Activated CD8-positive, alpha-beta memory T cell treated with anti-CD3 and anti-CD28 coated beads for 36 hours (primary cell): ENCODE measurements around the gene NAA10. TPM values are rescaled to one million over a fixed set of nuclear protein-coding genes. Genes with fewer than 3 reads are reported as not detected.

Experiments
- CTCF ChIA-PET: fragments of 350-600 bp; sonication (Branson Sonifier 250); formaldehyde crosslinking; loops from one replicate; lab custom pipeline; 2021; ENCODE audit warnings: antibody characterized with exemption; lab: Charles Lee
- POLR2A ChIA-PET: fragments of 350-600 bp; sonication (Branson Sonifier 250); formaldehyde crosslinking; loops from one replicate; lab custom pipeline; 2021; ENCODE audit warnings: antibody characterized with exemption; lab: Charles Lee
- total RNA-seq, 2 experiments: library from RNA; stranded (reverse); gene quantifications; one replicate each; pipeline ENCODE4 v1.2.3, GENCODE V29; 2021

Gene NAA10
- total RNA-seq, 2 experiments from 2014 or later: 166 to 167 TPM

- ChIA-PET POLR2A (interaction anchor here (0.7 kb wide), 1 partner anchor 178 kb away, joined by 4 read pairs; no protein-coding TSS in a partner anchor), CTCF (interaction anchor here (0.6 kb wide), 1 partner anchor 160 kb away, joined by 3 read pairs; no protein-coding TSS in a partner anchor)
Observed at GRCh38 chrX:153939573-153939972, 4.7 kb upstream of the NAA10 start.

GRCh38 chrX:153938226-153938786, 3.5 kb upstream of the NAA10 start:
- CTCF ChIA-PET: interaction anchor here (0.7 to 1.1 kb wide), 4 partner anchors 9 to 31 kb away, joined by 3 to 4 read pairs (median 3); no protein-coding TSS in a partner anchor
- POLR2A ChIA-PET: interaction anchor here (0.7 to 1.0 kb wide), 2 partner anchors 9 to 10 kb away, joined by 3 to 6 read pairs; no protein-coding TSS in a partner anchor

- ChIA-PET POLR2A (no interaction called here), CTCF (interaction anchor here (0.6 to 2.2 kb wide), 3 partner anchors 10 to 73 kb away, joined by 3 to 6 read pairs (median 4); no protein-coding TSS in a partner anchor)
Observed at GRCh38 chrX:153937056-153937455, 2.2 kb upstream of the NAA10 start.

- CTCF ChIA-PET: interaction anchor here (1.6 to 2.2 kb wide), 2 partner anchors 11 to 17 kb away, joined by 4 to 6 read pairs; no protein-coding TSS in a partner anchor
- POLR2A ChIA-PET: interaction anchor here (0.8 to 1.4 kb wide), 2 partner anchors 9 to 36 kb away, joined by 3 to 4 read pairs; partner anchors contain the start of gene HCFC1
Observed at GRCh38 chrX:153935326-153935851, 552 bp upstream of the NAA10 start.

GRCh38 chrX:153934148-153934761, 582 bp downstream of the NAA10 start:
- ChIA-PET CTCF (no interaction called here), POLR2A (interaction anchor here (0.8 to 1.4 kb wide), 2 partner anchors 8 to 37 kb away, joined by 3 to 4 read pairs; partner anchors contain the start of gene HCFC1)

GRCh38 chrX:153933748-153934147, 1.1 kb downstream of the NAA10 start:
- ChIA-PET POLR2A (interaction anchor here (1.4 kb wide), 1 partner anchor 38 kb away, joined by 3 read pairs; the partner anchor contains the start of gene HCFC1), CTCF (interaction anchor here (1.9 kb wide), 1 partner anchor 13 kb away, joined by 7 read pairs; no protein-coding TSS in a partner anchor)

- ChIA-PET CTCF (interaction anchor here (1.0 to 1.9 kb wide), 3 partner anchors 9 to 14 kb away, joined by 3 to 7 read pairs (median 3); no protein-coding TSS in a partner anchor), POLR2A (no interaction called here)
Observed at GRCh38 chrX:153932220-153932915, 2.5 kb downstream of the NAA10 start.

GRCh38 chrX:153931748-153932147, 3.1 kb downstream of the NAA10 start:
- CTCF ChIA-PET: interaction anchor here (1.0 to 1.5 kb wide), 2 partner anchors 8 to 14 kb away, joined by 3 read pairs; no protein-coding TSS in a partner anchor

GRCh38 chrX:153931151-153931550, 3.7 kb downstream of the NAA10 start:
- ChIA-PET CTCF (interaction anchor here (1.0 kb wide), 1 partner anchor 14 kb away, joined by 3 read pairs; no protein-coding TSS in a partner anchor), POLR2A (interaction anchor here (0.5 kb wide), 1 partner anchor 162 kb away, joined by 8 read pairs; no protein-coding TSS in a partner anchor)

More at GRCh38 chrX:153931748-153932147, 3.1 kb downstream of the NAA10 start:
- POLR2A ChIA-PET: interaction anchor here (0.5 kb wide), 1 partner anchor 162 kb away, joined by 8 read pairs; no protein-coding TSS in a partner anchor

GRCh38 chrX:153930011-153930910, 4.6 kb downstream of the NAA10 start:
- ChIA-PET CTCF (interaction anchor here (8.5 kb wide), 1 partner anchor 17 kb away, joined by 58 read pairs; no protein-coding TSS in a partner anchor), POLR2A (no interaction called here)

- ChIA-PET POLR2A (no interaction called here), CTCF (interaction anchor here (8.5 kb wide), 1 partner anchor 18 kb away, joined by 58 read pairs; no protein-coding TSS in a partner anchor)
Observed at GRCh38 chrX:153929576-153929975, 5.3 kb downstream of the NAA10 start.

GRCh38 chrX:153928846-153929245, 6.0 kb downstream of the NAA10 start:
- ChIA-PET POLR2A (interaction anchor here (0.6 to 1.1 kb wide), 3 partner anchors 10 to 76 kb away, joined by 3 to 6 read pairs (median 4); partner anchors contain the start of gene HCFC1), CTCF (interaction anchor here (0.9 to 8.5 kb wide), 2 partner anchors 19 to 40 kb away, joined by 3 to 58 read pairs; no protein-coding TSS in a partner anchor)

GRCh38 chrX:153927922-153928760, 6.7 kb downstream of the NAA10 start:
- CTCF ChIA-PET: interaction anchor here (0.9 to 8.5 kb wide), 2 partner anchors 19 to 41 kb away, joined by 3 to 58 read pairs; no protein-coding TSS in a partner anchor
- POLR2A ChIA-PET: interaction anchor here (0.6 to 1.1 kb wide), 3 partner anchors 11 to 76 kb away, joined by 3 to 6 read pairs (median 4); partner anchors contain the start of gene HCFC1

- CTCF ChIA-PET: interaction anchor here (8.5 kb wide), 1 partner anchor 20 kb away, joined by 58 read pairs; no protein-coding TSS in a partner anchor
- POLR2A ChIA-PET: interaction anchor here (1.2 kb wide), 1 partner anchor 42 kb away, joined by 3 read pairs; no protein-coding TSS in a partner anchor
Observed at GRCh38 chrX:153927672-153927921, 7.2 kb downstream of the NAA10 start.

GRCh38 chrX:153926858-153927671, 7.8 kb downstream of the NAA10 start:
- ChIA-PET POLR2A (interaction anchor here (0.5 to 2.5 kb wide), 6 partner anchors 8 to 43 kb away, joined by 3 to 10 read pairs (median 4); partner anchors contain the start of gene NAA10), CTCF (interaction anchor here (1.3 to 8.5 kb wide), 3 partner anchors 20 to 45 kb away, joined by 3 to 58 read pairs (median 5); partner anchors contain the start of genes HCFC1 and TMEM187)
